Measurements from ENCODE around the gene PLB1.

Gene PLB1

DNA sequence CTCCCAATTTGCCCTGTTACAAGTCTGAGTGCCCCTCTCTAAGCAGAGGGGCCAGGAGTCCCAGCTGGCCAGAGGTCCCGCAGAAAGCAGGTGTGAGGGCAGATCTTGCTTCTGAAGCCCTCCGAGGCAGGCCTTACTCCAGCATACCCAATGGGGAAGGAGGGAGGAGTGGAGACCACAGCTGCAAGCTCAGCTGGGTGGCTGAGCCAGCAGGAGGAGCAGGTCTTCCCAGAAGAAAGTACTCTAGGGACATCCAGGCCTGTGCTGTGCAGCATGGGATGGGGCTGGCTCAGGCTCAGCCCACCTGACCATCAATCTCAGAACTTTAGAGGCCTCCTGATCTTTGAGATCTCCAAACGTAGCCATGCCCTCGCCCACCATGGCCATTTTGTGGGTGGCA, 31.3 kb downstream of the PLB1 start:
- no peak overlapping the region for H3K27ac ChIP-seq (ENCODE audit: low read length)
- H3K79me2 ChIP-seq (ENCODE audit: low read length), result no peaks in the 10 kb centered on the region
- no peaks in the 10 kb centered on the region for H4K20me1 ChIP-seq (ENCODE audit: insufficient read depth, low read length)
- peaks cover 10% of the 10 kb centered on the region for H3K4me1 ChIP-seq (ENCODE audit: low read length)
- no peak overlapping the region for H3K4me2 ChIP-seq (ENCODE audit: low read depth, low read length)
- no peak overlapping the region for H3K9ac ChIP-seq (ENCODE audit: low read length)
- H3K9me3 ChIP-seq (replicated peaks; ENCODE audit: insufficient read depth, low read length), result no peaks in the 10 kb centered on the region
- no peaks in the 10 kb centered on the region for H3F3A ChIP-seq (ENCODE audit: insufficient read depth, low read length)
- no peak overlapping the region for H3K4me3 ChIP-seq (ENCODE audit: low read length)
- no peaks in the 10 kb centered on the region for H3K27me3 ChIP-seq (replicated peaks; ENCODE audit: insufficient read depth, low read length)
- TF ChIP-seq EZH2 (optimal IDR thresholded peaks at IDR 0.05; ENCODE audit: low read depth, low read length) (no peak), EZH2phosphoT487 (IDR thresholded peaks at IDR 0.05; ENCODE audit: low read length) (no peak)
- TF ChIP-seq, protein P1, sequence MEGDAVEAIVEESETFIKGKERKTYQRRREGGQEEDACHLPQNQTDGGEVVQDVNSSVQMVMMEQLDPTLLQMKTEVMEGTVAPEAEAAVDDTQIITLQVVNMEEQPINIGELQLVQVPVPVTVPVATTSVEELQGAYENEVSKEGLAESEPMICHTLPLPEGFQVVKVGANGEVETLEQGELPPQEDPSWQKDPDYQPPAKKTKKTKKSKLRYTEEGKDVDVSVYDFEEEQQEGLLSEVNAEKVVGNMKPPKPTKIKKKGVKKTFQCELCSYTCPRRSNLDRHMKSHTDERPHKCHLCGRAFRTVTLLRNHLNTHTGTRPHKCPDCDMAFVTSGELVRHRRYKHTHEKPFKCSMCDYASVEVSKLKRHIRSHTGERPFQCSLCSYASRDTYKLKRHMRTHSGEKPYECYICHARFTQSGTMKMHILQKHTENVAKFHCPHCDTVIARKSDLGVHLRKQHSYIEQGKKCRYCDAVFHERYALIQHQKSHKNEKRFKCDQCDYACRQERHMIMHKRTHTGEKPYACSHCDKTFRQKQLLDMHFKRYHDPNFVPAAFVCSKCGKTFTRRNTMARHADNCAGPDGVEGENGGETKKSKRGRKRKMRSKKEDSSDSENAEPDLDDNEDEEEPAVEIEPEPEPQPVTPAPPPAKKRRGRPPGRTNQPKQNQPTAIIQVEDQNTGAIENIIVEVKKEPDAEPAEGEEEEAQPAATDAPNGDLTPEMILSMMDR (IDR thresholded peaks at IDR 0.05; ENCODE audit: low read length), result no peak
- no peak for DNase-seq
- H3K9me2 ChIP-seq (replicated peaks; ENCODE audit: insufficient read depth, low read length), result no peaks in the 10 kb centered on the region
- H3K36me3 ChIP-seq (replicated peaks; ENCODE audit: insufficient read depth, low read length), result no peaks in the 10 kb centered on the region
- no peak overlapping the region for H2AFZ ChIP-seq (ENCODE audit: low read length)

DNA sequence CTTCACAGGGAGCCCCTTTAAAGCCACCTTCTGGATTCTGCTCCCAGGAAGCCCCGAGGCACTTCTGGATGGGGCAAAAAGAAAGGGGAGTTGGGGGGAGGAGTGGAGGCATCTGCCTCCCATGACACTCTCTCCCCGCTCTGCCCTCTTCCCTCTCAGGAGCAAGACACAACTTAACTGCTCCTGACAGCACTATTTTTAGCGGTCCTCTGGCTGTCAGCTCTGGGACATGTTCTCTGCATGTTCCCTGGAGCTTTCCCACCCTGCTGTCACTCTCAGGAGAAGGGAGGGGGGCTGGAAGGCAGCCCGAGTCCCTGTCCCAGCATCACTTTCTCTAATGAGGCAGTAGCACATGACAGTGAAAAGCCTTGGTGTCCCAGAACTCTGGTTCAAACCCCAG, 32.3 kb downstream of the PLB1 start:
- Histone ChIP-seq H3K4me2 (ENCODE audit: low read depth, low read length) (no peak overlapping the region), H3K9me2 (replicated peaks; ENCODE audit: insufficient read depth, low read length) (no peaks in the 10 kb centered on the region), H3K9ac (ENCODE audit: low read length) (no peak overlapping the region), H3K79me2 (ENCODE audit: low read length) (no peaks in the 10 kb centered on the region), H4K20me1 (ENCODE audit: insufficient read depth, low read length) (no peaks in the 10 kb centered on the region), H3K9me3 (replicated peaks; ENCODE audit: insufficient read depth, low read length) (no peaks in the 10 kb centered on the region), H3K4me3 (ENCODE audit: low read length) (no peak overlapping the region), H3K27ac (ENCODE audit: low read length) (no peak overlapping the region), H3K27me3 (replicated peaks; ENCODE audit: insufficient read depth, low read length) (no peaks in the 10 kb centered on the region), H2AFZ (ENCODE audit: low read length) (no peak overlapping the region), H3K4me1 (ENCODE audit: low read length) (peaks cover 10% of the 10 kb centered on the region), H3K36me3 (replicated peaks; ENCODE audit: insufficient read depth, low read length) (no peaks in the 10 kb centered on the region), H3F3A (ENCODE audit: insufficient read depth, low read length) (no peaks in the 10 kb centered on the region)
- DNase-seq, result no peak
- no peak for TF ChIP-seq EZH2 (optimal IDR thresholded peaks at IDR 0.05; ENCODE audit: low read depth, low read length)
- TF ChIP-seq, protein P1 (IDR thresholded peaks at IDR 0.05; ENCODE audit: low read length), result no peak
- no peak for TF ChIP-seq EZH2phosphoT487 (IDR thresholded peaks at IDR 0.05; ENCODE audit: low read length)

DNA sequence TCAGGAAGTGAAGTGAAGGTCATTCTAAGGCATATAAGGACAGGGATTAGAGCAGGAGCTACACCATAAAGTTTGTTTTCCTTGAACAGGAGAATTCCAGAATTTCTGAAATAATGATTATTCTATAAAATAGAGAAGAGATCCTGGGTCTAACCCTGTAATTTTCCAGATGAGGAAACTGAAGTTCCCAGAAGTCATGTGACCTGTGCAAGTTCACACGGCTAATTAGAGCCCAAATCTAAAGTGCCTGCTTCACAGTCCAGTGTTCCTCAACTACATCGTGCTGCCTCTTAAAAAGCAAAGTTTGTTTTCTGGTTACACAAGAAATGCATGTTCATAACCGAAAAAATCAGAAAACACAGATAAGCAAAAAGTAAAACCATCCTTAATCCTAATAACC, 34.9 kb downstream of the PLB1 start:
- H3K27me3 ChIP-seq (replicated peaks; ENCODE audit: insufficient read depth, low read length), result no peaks in the 10 kb centered on the region
- TF ChIP-seq, protein P1 (IDR thresholded peaks at IDR 0.05; ENCODE audit: low read length), result no peak
- TF ChIP-seq EZH2 (optimal IDR thresholded peaks at IDR 0.05; ENCODE audit: low read depth, low read length), result no peak
- no peak for TF ChIP-seq EZH2phosphoT487 (IDR thresholded peaks at IDR 0.05; ENCODE audit: low read length)
- H2AFZ ChIP-seq (ENCODE audit: low read length), result no peak overlapping the region
- H3K79me2 ChIP-seq (ENCODE audit: low read length), result no peaks in the 10 kb centered on the region
- no peaks in the 10 kb centered on the region for H3K9me2 ChIP-seq (replicated peaks; ENCODE audit: insufficient read depth, low read length)
- DNase-seq, result no peak
- H3K27ac ChIP-seq (ENCODE audit: low read length), result no peak overlapping the region
- no peaks in the 10 kb centered on the region for H4K20me1 ChIP-seq (ENCODE audit: insufficient read depth, low read length)
- no peaks in the 10 kb centered on the region for H3K36me3 ChIP-seq (replicated peaks; ENCODE audit: insufficient read depth, low read length)
- peaks cover 4% of the 10 kb centered on the region for H3K4me1 ChIP-seq (ENCODE audit: low read length)
- no peak overlapping the region for H3K9ac ChIP-seq (ENCODE audit: low read length)
- no peaks in the 10 kb centered on the region for H3F3A ChIP-seq (ENCODE audit: insufficient read depth, low read length)
- H3K9me3 ChIP-seq (replicated peaks; ENCODE audit: insufficient read depth, low read length), result no peaks in the 10 kb centered on the region
- no peak overlapping the region for H3K4me2 ChIP-seq (ENCODE audit: low read depth, low read length)
- no peak overlapping the region for H3K4me3 ChIP-seq (ENCODE audit: low read length)

Data from MM.1S (cell line).